ENCODE measurements around the gene TRA2B. TPM values are rescaled to one million over a fixed set of nuclear protein-coding genes. Genes with fewer than 3 reads are reported as not detected.
"Not testable (repeated sequence)": the region's sequence is repeated elsewhere in the genome, so short reads cannot be mapped to it uniquely, and the experiment has no call there.

TRA2B gene
- total RNA-seq, 4 donors from 2014 or later = 91.2 to 170 (median 124) TPM

DNA sequence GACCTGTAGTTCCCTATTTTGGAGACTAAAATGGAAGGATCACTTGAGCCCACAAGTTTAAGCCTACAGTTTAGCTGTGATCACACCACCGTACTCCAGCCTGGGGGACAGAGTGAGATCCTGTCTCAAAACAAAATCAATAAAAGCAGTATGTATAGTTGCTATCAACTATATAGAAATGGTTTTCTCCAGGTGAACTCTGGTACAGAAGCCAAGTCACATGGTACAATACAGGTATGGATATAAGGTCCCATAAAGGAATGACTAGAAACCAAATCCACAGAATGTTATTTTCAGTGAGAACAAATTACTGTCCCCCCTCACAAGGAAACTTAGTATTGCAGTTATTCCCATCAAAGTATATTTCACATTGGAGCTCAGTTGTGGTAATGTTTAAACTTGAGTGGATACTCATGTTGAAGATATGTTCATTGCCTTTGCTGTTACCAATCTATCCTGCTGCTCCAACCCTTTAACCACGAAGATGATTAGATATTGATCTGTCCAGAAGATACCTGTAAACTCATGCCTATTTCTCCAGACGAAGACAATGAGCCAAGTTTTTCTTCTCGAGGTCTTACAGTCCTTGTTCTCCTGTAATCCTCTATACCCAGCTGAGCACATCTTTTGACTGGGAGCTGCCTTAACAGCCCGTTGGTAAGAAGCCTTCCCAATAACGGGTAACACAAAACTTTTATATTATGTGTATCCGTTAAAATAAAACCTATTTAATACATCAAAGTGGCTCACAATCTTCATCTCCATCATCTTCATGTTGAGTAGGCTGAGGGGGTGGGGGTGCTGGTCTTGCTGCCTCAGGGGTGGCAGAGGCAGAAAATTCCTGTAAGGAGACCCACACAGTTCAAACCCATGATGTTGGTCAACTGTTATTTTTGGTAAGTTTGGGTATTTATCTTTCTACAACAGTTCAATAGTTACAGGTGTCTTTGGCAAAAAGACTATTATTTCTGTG, 24.6 kb downstream of the TRA2B start:
- no peak for TF ChIP-seq POLR2A (IDR thresholded peaks at IDR 0.05)
- no peak for TF ChIP-seq CTCF (IDR thresholded peaks at IDR 0.05)
- no peak overlapping the region for H3K4me3 ChIP-seq (ENCODE audit: low read depth, poor library complexity, severe bottlenecking)
- WGBS, 2 donors = 65 to 73% methylated on average over 7 of the region's 7 CpGs
- intact Hi-C loops (cut with DNase I; ENCODE audit: low total_unique reads) = no loop called here
- DNase-seq (ENCODE audit: low spot score in 2 of 2) = no peak

GRCh38 chr3:185912512-185912911, 25.3 kb downstream of the TRA2B start:
- WGBS, 2 donors = 90% methylated on average over 11 of the region's 11 CpGs
- H3K4me3 ChIP-seq (ENCODE audit: low read depth, poor library complexity, severe bottlenecking) = no peak overlapping the region
- DNase-seq (ENCODE audit: low spot score in 2 of 2) = no peak
- intact Hi-C loops (cut with DNase I; ENCODE audit: low total_unique reads) = no loop called here
- no peak for TF ChIP-seq CTCF (IDR thresholded peaks at IDR 0.05)
- TF ChIP-seq POLR2A (IDR thresholded peaks at IDR 0.05) = no peak

- DNase-seq (ENCODE audit: low spot score in 2 of 2); H3K4me3 ChIP-seq (ENCODE audit: low read depth, poor library complexity, severe bottlenecking); intact Hi-C loops (cut with DNase I; ENCODE audit: low total_unique reads): not testable (repeated sequence)
- 36 to 49% methylated on average over 2 of the region's 2 CpGs for WGBS, 2 donors
Observed at GRCh38 chr3:185911076-185911448, 26.8 kb downstream of the TRA2B start.

DNA sequence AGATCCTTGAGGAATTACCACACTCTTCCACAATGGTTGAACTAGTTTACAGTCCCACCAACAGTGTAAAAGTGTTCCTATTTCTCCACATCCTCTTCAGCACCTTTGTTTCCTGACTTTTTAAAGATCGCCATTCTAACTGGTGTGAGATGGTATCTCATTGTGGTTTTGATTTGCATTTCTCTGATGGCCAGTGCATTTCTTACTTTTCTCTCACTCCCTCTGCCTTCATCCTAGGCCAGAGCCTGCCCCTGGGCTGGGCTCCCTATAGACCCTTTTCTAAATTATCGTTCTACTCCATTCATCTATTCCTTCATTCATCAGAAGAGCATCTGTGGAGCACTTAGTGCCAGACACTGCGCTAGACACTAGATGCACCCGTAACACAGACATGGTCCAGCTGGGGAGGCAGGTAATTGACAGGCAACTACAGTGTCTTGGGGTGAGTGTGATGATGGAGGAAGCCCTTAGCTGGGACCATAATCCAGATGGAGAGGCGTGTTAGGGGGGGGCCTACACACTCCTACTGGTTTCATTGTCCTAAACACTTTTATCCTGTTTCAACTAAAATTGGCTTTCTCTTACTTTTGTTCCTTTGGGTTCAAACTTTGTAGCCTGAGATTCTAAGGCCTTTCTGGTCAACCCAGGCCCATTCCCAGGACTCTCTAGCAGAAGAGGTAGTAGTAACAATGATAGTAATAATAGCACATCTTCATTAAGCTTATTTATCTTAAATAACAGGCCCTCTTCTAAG, 27.3 kb downstream of the TRA2B start:
- H3K4me3 ChIP-seq (ENCODE audit: low read depth, poor library complexity, severe bottlenecking); DNase-seq (ENCODE audit: low spot score in 2 of 2); intact Hi-C loops (cut with DNase I; ENCODE audit: low total_unique reads): not testable (repeated sequence)
- WGBS, 2 donors = 83 to 85% methylated on average over 5 of the region's 5 CpGs

GRCh38 chr3:185909913-185910312, 27.9 kb downstream of the TRA2B start:
- H3K4me3 ChIP-seq (ENCODE audit: low read depth, poor library complexity, severe bottlenecking); DNase-seq (ENCODE audit: low spot score in 2 of 2); intact Hi-C loops (cut with DNase I; ENCODE audit: low total_unique reads): not testable (repeated sequence)
- WGBS, 2 donors = 84 to 88% methylated on average over 4 of the region's 4 CpGs

- intact Hi-C loops (cut with DNase I; ENCODE audit: low total_unique reads) = no loop called here
- H3K4me3 ChIP-seq (ENCODE audit: low read depth, poor library complexity, severe bottlenecking) = no peak overlapping the region
- no peak for DNase-seq (ENCODE audit: low spot score in 2 of 2)
- TF ChIP-seq CTCF (IDR thresholded peaks at IDR 0.05) (no peak), POLR2A (IDR thresholded peaks at IDR 0.05) (no peak)
- WGBS, 2 donors = 9 to 22% methylated on average over 1 of the region's 1 CpG
Observed at GRCh38 chr3:185900228-185900627, 37.6 kb downstream of the TRA2B start.

DNA sequence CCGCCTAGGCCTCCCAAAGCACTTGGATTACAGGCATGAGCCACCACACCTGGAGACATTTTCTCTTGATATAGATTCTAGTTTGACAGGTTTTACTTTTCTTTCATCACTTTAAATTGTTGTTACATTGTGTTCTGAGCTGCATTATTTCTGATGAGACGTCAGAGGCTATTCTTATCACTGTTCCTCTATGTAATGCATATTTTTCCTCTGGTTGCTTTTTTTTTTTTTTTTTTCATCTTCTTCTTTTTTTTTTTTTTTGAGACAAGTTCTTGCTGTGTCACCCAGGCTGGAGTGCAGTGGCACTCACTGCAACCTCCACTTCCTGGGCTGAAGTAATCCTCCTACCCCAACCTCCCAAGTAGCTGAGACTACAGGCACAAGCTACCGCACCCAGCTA, 41.2 kb downstream of the TRA2B start:
- no peak for DNase-seq (ENCODE audit: low spot score in 2 of 2)
- TF ChIP-seq POLR2A (IDR thresholded peaks at IDR 0.05) (no peak), CTCF (IDR thresholded peaks at IDR 0.05) (no peak)
- H3K4me3 ChIP-seq (ENCODE audit: low read depth, poor library complexity, severe bottlenecking) = no peak overlapping the region
- WGBS, 2 donors = 66 to 67% methylated on average over 3 of the region's 3 CpGs
- intact Hi-C loops (cut with DNase I; ENCODE audit: low total_unique reads) = no loop called here
